ENCODE measurements around the gene GKN1.

Gene GKN1

DNA sequence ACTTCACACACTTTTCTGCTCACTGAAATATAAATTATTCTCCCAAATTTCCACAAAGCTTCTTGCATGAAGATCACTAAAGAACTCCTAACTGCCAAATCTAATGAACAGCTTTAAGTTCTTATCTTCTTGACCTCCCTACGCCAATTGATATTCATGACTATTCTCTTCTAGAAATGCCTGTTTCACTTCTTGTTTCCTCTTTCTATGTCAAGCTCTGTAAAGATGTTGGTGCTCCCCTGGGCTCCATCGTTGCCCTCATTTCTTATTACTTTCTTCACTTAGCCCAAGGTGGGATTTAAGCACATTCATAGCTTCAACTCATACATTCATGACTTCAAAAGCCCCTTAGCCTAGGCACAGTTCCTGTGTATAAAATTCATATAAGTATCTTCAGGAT lies 29.3 kb downstream of the GKN1 start:
- H3K23ac ChIP-seq (ENCODE audit: low read length): no peak overlapping the region
- no peaks in the 10 kb centered on the region for H3K79me2 ChIP-seq (ENCODE audit: control insufficient read depth, insufficient read depth, low read length, poor library complexity)
- no peak overlapping the region for H2AFZ ChIP-seq (ENCODE audit: insufficient read depth, low read length, poor library complexity)
- no peaks in the 10 kb centered on the region for H3K27me3 ChIP-seq (ENCODE audit: insufficient read depth, low read length)
- H3K18ac ChIP-seq (ENCODE audit: low read length): no peak overlapping the region
- no peak overlapping the region for H3K4ac ChIP-seq (ENCODE audit: low read depth, low read length)
- H3K4me1 ChIP-seq (ENCODE audit: control insufficient read depth in 1 of 2, insufficient read depth in 2 of 2, low read length in 2 of 2): no peaks in the 10 kb centered on the region
- no peak overlapping the region for H3K9ac ChIP-seq (ENCODE audit: low read length)
- no peak overlapping the region for H2AK5ac ChIP-seq (ENCODE audit: low read length)
- no peak overlapping the region for H4K8ac ChIP-seq (ENCODE audit: low read depth, low read length)
- no peak overlapping the region for H4K12ac ChIP-seq (ENCODE audit: low read depth, low read length)
- no CpG with 5 or more reads among the region's 2 CpGs for WGBS (ENCODE audit: extremely low coverage, insufficient coverage, insufficient read length)
- no peaks in the 10 kb centered on the region for H3K9me3 ChIP-seq (ENCODE audit: insufficient read depth, low read depth, low read length)
- H2BK5ac ChIP-seq (ENCODE audit: low read depth, low read length, poor library complexity): no peak overlapping the region
- H3K36me3 ChIP-seq (ENCODE audit: control insufficient read depth in 1 of 2, insufficient read depth in 2 of 2, low read length in 2 of 2): no peaks in the 10 kb centered on the region
- no peak for DNase-seq
- H2BK12ac ChIP-seq (ENCODE audit: low read length): no peak overlapping the region
- H3K79me1 ChIP-seq (ENCODE audit: low read length): no peaks in the 10 kb centered on the region
- no peak overlapping the region for H3K4me3 ChIP-seq (ENCODE audit: low read depth, low read length)
- H3K4me2 ChIP-seq (ENCODE audit: low read length): no peak overlapping the region
- no peak overlapping the region for H3K27ac ChIP-seq (ENCODE audit: low read depth, low read length)
- H2BK120ac ChIP-seq (ENCODE audit: insufficient read depth, low read length, poor library complexity): no peak overlapping the region
- no peak overlapping the region for H3K14ac ChIP-seq (ENCODE audit: low read length)
- no peak overlapping the region for H4K91ac ChIP-seq (ENCODE audit: low read depth, low read length)

- no peak overlapping the region for H2BK5ac ChIP-seq (ENCODE audit: low read depth, low read length, poor library complexity)
- H3K9me3 ChIP-seq (ENCODE audit: insufficient read depth, low read depth, low read length): no peaks in the 10 kb centered on the region
- no peak overlapping the region for H2BK120ac ChIP-seq (ENCODE audit: insufficient read depth, low read length, poor library complexity)
- H3K36me3 ChIP-seq (ENCODE audit: control insufficient read depth in 1 of 2, insufficient read depth in 2 of 2, low read length in 2 of 2): no peaks in the 10 kb centered on the region
- peaks cover 0 to 3% of the 10 kb centered on the region in 2 experiments for H3K4me1 ChIP-seq (ENCODE audit: control insufficient read depth in 1 of 2, insufficient read depth in 2 of 2, low read length in 2 of 2)
- no peaks in the 10 kb centered on the region for H3K79me1 ChIP-seq (ENCODE audit: low read length)
- H3K14ac ChIP-seq (ENCODE audit: low read length): no peak overlapping the region
- H3K27ac ChIP-seq (ENCODE audit: low read depth, low read length): no peak overlapping the region
- no peak overlapping the region for H3K4me2 ChIP-seq (ENCODE audit: low read length)
- DNase-seq: no peak
- no peaks in the 10 kb centered on the region for H3K79me2 ChIP-seq (ENCODE audit: control insufficient read depth, insufficient read depth, low read length, poor library complexity)
- H3K27me3 ChIP-seq (ENCODE audit: insufficient read depth, low read length): no peaks in the 10 kb centered on the region
- no peak overlapping the region for H2AK5ac ChIP-seq (ENCODE audit: low read length)
- H4K8ac ChIP-seq (ENCODE audit: low read depth, low read length): no peak overlapping the region
- no peak overlapping the region for H2AFZ ChIP-seq (ENCODE audit: insufficient read depth, low read length, poor library complexity)
- H4K12ac ChIP-seq (ENCODE audit: low read depth, low read length): no peak overlapping the region
- no peak overlapping the region for H2BK12ac ChIP-seq (ENCODE audit: low read length)
- H3K23ac ChIP-seq (ENCODE audit: low read length): no peak overlapping the region
- no peak overlapping the region for H3K4me3 ChIP-seq (ENCODE audit: low read depth, low read length)
- H3K4ac ChIP-seq (ENCODE audit: low read depth, low read length): no peak overlapping the region
- H3K18ac ChIP-seq (ENCODE audit: low read length): no peak overlapping the region
- H4K91ac ChIP-seq (ENCODE audit: low read depth, low read length): no peak overlapping the region
- H3K9ac ChIP-seq (ENCODE audit: low read length): no peak overlapping the region
Measured at GRCh38 chr2:69007169-69007568, 32.7 kb downstream of the GKN1 start.

GRCh38 chr2:69007603-69008002 lies 33.2 kb downstream of the GKN1 start:
- no peak overlapping the region for H3K4ac ChIP-seq (ENCODE audit: low read depth, low read length)

DNA sequence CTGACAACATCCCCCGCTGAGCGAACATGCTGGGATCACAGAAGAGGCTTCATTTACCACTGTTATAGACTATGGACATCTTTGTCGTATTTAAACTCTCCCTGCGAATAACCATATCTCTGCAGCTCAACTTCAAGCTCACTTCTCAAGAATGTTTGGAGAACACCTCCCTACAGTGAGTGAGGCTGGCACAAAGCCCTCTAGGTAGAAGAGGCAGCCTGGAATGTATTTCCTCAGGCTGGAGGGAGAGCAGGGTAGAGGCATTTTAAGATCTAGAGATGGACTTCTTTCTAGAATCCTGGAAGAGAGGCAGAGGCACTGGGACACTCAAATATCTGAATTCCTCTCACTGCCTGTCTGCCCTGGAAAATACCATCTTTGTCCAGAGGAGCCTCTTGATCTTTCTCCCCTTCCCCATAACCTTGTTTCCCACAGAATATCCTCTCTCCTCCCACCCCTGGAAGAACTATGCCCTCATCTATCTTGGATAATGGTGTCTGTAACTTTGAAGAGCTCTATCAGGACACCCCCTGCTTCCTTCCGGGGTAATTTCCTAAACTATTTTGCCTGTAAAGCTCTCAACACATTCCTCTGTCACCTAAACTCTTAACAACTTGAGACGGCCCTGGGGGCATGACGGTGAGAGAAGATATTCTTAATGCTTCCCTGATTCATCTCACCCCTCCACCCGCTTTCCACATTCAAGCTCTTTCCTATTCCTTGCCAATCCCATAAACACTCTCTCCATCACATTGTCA lies 36.2 kb downstream of the GKN1 start:
- Histone ChIP-seq H2AFZ (ENCODE audit: insufficient read depth, low read length, poor library complexity) (no peak overlapping the region), H3K79me2 (ENCODE audit: control insufficient read depth, insufficient read depth, low read length, poor library complexity) (peaks cover 7% of the 10 kb centered on the region), H3K4me1 (ENCODE audit: control insufficient read depth in 1 of 2, insufficient read depth in 2 of 2, low read length in 2 of 2) (peaks cover 3 to 9% of the 10 kb centered on the region in 2 experiments), H3K27ac (ENCODE audit: low read depth, low read length) (no peak overlapping the region), H2BK12ac (ENCODE audit: low read length) (no peak overlapping the region), H4K8ac (ENCODE audit: low read depth, low read length) (no peak overlapping the region), H3K4ac (ENCODE audit: low read depth, low read length) (no peak overlapping the region), H4K91ac (ENCODE audit: low read depth, low read length) (no peak overlapping the region), H3K36me3 (ENCODE audit: control insufficient read depth in 1 of 2, insufficient read depth in 2 of 2, low read length in 2 of 2) (no peaks in the 10 kb centered on the region), H3K4me3 (ENCODE audit: low read depth, low read length) (no peak overlapping the region), H2BK120ac (ENCODE audit: insufficient read depth, low read length, poor library complexity) (no peak overlapping the region), H3K18ac (ENCODE audit: low read length) (no peak overlapping the region), H3K9ac (ENCODE audit: low read length) (no peak overlapping the region), H2AK5ac (ENCODE audit: low read length) (no peak overlapping the region), H4K12ac (ENCODE audit: low read depth, low read length) (no peak overlapping the region), H2BK5ac (ENCODE audit: low read depth, low read length, poor library complexity) (no peak overlapping the region), H3K23ac (ENCODE audit: low read length) (no peak overlapping the region), H3K4me2 (ENCODE audit: low read length) (no peak overlapping the region), H3K27me3 (ENCODE audit: insufficient read depth, low read length) (no peaks in the 10 kb centered on the region), H3K14ac (ENCODE audit: low read length) (no peak overlapping the region), H3K79me1 (ENCODE audit: low read length) (peaks cover 9% of the 10 kb centered on the region), H3K9me3 (ENCODE audit: insufficient read depth, low read depth, low read length) (no peaks in the 10 kb centered on the region)
- no CpG with 5 or more reads among the region's 8 CpGs for WGBS (ENCODE audit: extremely low coverage, insufficient coverage, insufficient read length)
- DNase-seq: peak; percentile 91 to 96

More at GRCh38 chr2:69007603-69008002, 33.2 kb downstream of the GKN1 start:
- Histone ChIP-seq H2BK12ac (ENCODE audit: low read length) (no peak overlapping the region), H3K9ac (ENCODE audit: low read length) (no peak overlapping the region), H3K9me3 (ENCODE audit: insufficient read depth, low read depth, low read length) (no peaks in the 10 kb centered on the region), H2AK5ac (ENCODE audit: low read length) (no peak overlapping the region), H3K14ac (ENCODE audit: low read length) (no peak overlapping the region), H3K23ac (ENCODE audit: low read length) (no peak overlapping the region), H3K4me2 (ENCODE audit: low read length) (no peak overlapping the region), H3K4me3 (ENCODE audit: low read depth, low read length) (no peak overlapping the region), H2BK120ac (ENCODE audit: insufficient read depth, low read length, poor library complexity) (no peak overlapping the region), H2BK5ac (ENCODE audit: low read depth, low read length, poor library complexity) (no peak overlapping the region), H3K27me3 (ENCODE audit: insufficient read depth, low read length) (no peaks in the 10 kb centered on the region), H3K36me3 (ENCODE audit: control insufficient read depth in 1 of 2, insufficient read depth in 2 of 2, low read length in 2 of 2) (no peaks in the 10 kb centered on the region), H4K12ac (ENCODE audit: low read depth, low read length) (no peak overlapping the region), H3K79me1 (ENCODE audit: low read length) (no peaks in the 10 kb centered on the region), H3K79me2 (ENCODE audit: control insufficient read depth, insufficient read depth, low read length, poor library complexity) (no peaks in the 10 kb centered on the region), H3K4me1 (ENCODE audit: control insufficient read depth in 1 of 2, insufficient read depth in 2 of 2, low read length in 2 of 2) (peaks cover 0 to 6% of the 10 kb centered on the region in 2 experiments), H4K91ac (ENCODE audit: low read depth, low read length) (no peak overlapping the region), H4K8ac (ENCODE audit: low read depth, low read length) (no peak overlapping the region), H3K27ac (ENCODE audit: low read depth, low read length) (no peak overlapping the region), H2AFZ (ENCODE audit: insufficient read depth, low read length, poor library complexity) (no peak overlapping the region), H3K18ac (ENCODE audit: low read length) (no peak overlapping the region)
- DNase-seq: peak; percentile 63 to 86

Measured in trophoblast cell (in vitro differentiated cells and primary cell).